SH-SY5Y (cell line): Measurements from ENCODE around the gene PAFAH1B2.

Experiments
- GATA2 ChIP-seq: IDR thresholded peaks from 2 replicates; pipeline ENCODE4 v1.6.1; 2011; ENCODE audit warnings: mild to moderate bottlenecking, low read depth, low read length
- GATA3 ChIP-seq: IDR thresholded peaks from 2 replicates; pipeline ENCODE4 v1.6.1; 2011; ENCODE audit warnings: low read depth, mild to moderate bottlenecking, low read length, moderate library complexity

PAFAH1B2 gene

GRCh38 chr11:117217141-117218084, 73.3 kb downstream of the PAFAH1B2 start:
- TF ChIP-seq GATA3: no peak
- TF ChIP-seq GATA2: no peak

- TF ChIP-seq GATA3 (no peak), GATA2 (no peak)
These were observed 74.2 kb downstream of the PAFAH1B2 start for GRCh38 chr11:117218133-117218915.

- TF ChIP-seq GATA2 (no peak), GATA3 (no peak)
These were observed 74.9 kb downstream of the PAFAH1B2 start for GRCh38 chr11:117219001-117219400.

- TF ChIP-seq GATA3 (no peak), GATA2 (no peak)
These were observed 75.4 kb downstream of the PAFAH1B2 start for GRCh38 chr11:117219455-117219854.

- no peak for TF ChIP-seq GATA2
- TF ChIP-seq GATA3: no peak
These were observed 75.9 kb downstream of the PAFAH1B2 start for GRCh38 chr11:117219995-117220394.

GRCh38 chr11:117220568-117220967, 76.5 kb downstream of the PAFAH1B2 start:
- TF ChIP-seq GATA2: no peak
- no peak for TF ChIP-seq GATA3

GRCh38 chr11:117220999-117221774, 77.1 kb downstream of the PAFAH1B2 start:
- TF ChIP-seq GATA2: no peak
- no peak for TF ChIP-seq GATA3

GRCh38 chr11:117221775-117222517, 77.9 kb downstream of the PAFAH1B2 start:
- TF ChIP-seq GATA2 (no peak), GATA3 (no peak)

- TF ChIP-seq GATA2: no peak
- no peak for TF ChIP-seq GATA3
These were observed 79.1 kb downstream of the PAFAH1B2 start for GRCh38 chr11:117222991-117223740.

GRCh38 chr11:117223741-117224689, 79.9 kb downstream of the PAFAH1B2 start:
- TF ChIP-seq GATA3 (no peak), GATA2 (no peak)

- TF ChIP-seq GATA2: no peak
- TF ChIP-seq GATA3: no peak
These were observed 81.6 kb downstream of the PAFAH1B2 start for GRCh38 chr11:117225553-117226170.
